ENCODE measurements around the gene AUTS2.

AUTS2 gene

GRCh38 chr7:70298780-70299471, 700.7 kb downstream of the AUTS2 start:
- no peak for DNase-seq

- DNase-seq, result no peak
These were observed 701.2 kb downstream of the AUTS2 start for GRCh38 chr7:70299472-70299807.

GRCh38 chr7:70301673-70302185, 703.5 kb downstream of the AUTS2 start:
- DNase-seq, result no peak

DNA sequence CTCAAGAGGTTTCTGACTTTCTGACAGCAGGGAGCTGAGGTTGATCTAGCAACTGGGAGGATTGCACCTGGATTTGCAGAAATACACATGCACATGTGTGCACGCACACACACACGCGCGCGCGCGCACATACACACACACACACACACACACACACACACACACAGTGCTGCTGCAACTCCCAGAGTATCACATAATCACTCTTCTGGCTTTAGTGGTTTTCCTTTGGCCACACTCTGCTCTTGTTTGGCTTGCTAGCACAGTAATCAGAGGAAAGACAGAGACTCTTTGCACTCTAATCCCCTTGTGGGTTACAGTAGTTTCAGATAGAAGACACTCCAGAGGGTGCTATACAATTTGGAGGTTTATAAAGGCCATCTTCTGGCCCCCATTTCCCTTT, 705.0 kb downstream of the AUTS2 start:
- DNase-seq, result no peak

- no peak for DNase-seq
These were observed 705.5 kb downstream of the AUTS2 start for GRCh38 chr7:70303780-70304179.

DNA sequence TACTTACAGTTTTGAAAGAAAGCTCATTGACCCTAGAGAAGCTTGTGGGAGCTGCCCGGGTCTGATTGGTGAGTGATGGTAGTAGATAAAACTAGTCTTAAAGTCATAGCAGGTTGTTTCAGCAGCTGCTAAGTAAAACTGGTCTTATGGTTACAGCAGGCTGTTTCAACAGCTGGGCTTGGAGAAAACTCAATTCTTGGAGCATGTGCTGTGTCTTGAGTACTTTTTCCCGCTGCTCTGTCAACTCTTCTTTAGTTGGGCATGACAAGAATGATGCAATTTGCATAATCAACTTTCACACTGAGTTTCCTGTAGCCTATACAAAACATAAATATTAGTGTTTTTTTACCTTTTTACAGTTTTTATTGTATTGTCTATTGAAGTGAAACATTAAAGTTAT, 707.9 kb downstream of the AUTS2 start:
- no peak for DNase-seq

DNA sequence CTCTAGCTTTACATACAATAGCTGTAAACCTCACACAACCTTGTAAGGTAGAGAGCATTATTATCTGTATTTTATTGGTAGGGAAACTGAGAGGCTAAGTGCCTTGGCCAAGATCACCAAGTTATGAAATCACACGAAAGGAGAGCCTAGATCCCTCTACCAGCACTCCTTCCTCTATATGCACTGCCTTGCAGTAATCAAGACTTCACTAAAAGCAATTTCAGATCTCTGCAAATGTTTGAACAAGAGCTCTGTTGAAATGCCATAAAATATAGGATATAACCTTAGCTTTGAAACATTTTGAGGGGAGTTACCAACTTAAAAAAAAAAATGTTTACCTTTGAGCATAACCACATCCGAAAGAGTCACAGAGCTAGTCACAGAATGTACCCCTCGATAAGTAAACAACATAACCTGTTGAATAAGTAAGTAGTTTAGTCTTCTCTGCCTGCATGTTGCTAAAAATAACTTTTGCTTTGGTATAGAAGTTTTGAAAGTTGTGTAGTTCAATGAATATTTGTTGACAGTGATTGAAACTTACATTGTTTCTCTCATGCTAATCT, 709.4 kb downstream of the AUTS2 start:
- no peak for DNase-seq

DNA sequence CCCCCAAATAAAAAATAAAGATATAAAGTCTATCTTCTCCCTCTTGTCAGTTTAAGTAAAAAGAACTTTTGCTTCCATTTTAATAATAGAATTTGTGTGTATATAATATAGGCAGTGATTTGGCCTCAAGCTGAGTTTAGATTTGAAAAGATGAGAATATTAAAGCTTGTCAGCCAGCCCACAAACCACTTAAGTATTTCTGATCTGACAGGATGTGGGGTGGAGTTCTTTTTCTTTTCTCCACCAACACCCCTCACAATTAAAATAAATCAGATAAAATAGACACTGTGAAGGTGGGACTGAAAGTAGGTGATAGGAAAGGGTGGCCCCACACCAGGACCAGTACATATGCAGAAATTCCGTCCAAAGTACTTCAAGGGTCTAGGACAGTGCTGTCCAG, 714.1 kb downstream of the AUTS2 start:
- DNase-seq, result no peak

DNA sequence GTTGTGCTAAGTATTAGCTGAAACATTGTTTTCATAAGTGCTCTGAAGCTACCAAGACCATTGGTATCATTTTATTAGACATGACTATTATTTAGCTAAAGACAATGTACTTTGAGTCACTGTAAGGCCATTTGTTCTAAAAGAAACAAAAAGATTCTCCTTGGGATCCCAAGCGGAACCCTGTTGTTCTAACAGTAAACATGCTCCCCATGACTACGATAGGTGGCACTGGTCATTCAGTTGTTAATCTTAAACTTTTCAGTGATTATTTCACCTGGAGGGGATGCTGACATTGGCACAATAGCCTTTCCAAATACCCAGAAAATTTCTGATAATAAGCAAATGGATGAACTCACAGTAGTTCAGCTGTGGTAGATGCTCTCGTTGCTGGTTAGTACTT, 715.0 kb downstream of the AUTS2 start:
- no peak for DNase-seq

DNA sequence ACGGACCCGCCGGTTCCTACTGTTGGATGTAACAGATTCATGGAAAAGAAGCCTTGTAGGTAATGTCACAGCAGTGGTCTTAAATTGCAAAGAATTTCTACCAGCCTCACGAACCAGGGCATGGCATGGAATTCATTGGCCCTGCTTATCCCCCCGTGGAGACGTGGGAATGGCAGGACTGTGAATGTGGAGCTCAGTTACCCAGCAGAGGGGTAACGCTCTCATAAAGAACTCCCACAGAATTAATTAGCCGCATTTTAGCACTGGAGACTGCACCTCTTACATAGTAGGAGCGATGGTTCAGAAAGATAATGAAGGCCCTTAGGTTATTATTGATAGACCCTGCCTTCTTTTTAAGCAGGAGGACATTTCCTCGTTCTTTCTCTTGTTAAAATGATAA, 715.4 kb downstream of the AUTS2 start:
- no peak for DNase-seq

DNA sequence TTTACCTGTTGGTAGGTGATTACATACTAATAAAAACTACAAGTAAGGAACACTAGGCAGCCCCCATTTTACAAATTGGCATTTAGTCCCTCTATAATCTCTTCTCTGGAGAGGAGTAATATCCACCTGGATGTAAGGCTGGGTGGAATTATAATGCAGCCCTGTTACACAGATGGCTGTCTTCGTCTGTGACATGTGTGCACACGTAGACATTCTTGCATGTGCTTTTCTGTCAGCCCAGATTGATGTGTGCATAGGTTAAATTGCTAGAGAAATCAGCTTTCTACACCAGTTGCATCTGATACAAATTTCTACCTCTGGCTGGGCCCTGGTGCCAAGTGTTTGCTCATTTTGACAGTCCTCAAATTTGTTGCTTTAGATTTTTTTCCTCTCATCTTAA, 715.9 kb downstream of the AUTS2 start:
- no peak for DNase-seq

GRCh38 chr7:70316745-70317144, 718.5 kb downstream of the AUTS2 start:
- no peak for DNase-seq

DNA sequence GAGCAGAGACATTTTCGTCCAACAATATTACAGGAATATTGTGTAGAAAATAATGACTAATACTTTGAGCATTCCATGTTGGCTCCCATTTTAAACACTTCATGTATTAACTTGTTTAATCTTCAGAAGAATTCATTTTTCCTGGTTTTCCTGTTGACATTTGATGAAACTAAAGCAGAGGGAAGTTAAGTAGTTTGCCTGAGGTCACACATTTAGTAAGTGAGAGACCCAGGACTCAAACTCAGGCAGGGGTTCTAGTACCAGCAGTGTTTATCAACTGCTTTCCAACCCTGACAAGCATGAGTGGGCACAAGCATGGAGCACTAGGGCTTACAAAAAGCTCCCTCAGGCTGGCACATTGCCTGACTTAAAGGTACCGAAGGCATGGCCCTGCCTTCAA, 719.1 kb downstream of the AUTS2 start:
- no peak for DNase-seq

DNA sequence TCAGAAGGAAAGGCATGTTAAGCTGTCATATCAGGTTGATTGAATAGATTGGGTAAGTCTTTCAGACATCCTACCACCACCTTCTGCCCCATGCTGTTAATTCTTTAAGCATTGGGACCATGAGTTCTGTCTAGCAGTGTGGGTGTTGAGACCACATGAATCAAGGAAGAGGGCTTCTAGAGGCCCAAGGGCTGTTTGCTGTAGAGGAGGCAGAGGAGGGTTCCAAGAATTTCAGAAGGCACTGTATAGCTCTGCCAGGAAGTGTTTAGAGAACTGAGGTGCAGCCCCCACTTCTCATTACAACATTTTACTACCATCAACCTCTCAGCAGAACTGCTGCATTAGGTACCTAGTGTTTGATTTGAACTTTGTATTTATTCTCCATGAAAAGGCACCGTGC, 720.2 kb downstream of the AUTS2 start:
- DNase-seq, result no peak

DNA sequence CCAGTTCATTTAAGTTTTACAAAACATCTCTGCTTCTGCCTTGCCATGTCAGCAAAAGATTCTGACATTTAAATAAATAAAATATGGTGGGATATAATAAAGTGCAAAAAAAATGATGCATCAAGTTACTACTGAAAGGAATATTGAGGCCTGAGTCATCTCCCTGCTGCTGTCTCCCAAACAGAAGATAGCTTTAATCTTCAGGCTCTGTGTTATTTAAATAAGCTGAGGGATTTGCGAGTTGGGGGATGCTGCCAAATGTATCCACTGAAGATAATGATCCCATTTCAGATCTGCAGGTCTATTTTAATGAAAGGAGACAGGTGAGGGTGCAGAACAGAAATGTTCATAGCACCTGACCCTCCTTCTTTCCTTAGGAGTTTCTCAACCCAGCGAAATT, 720.8 kb downstream of the AUTS2 start:
- no peak for DNase-seq

DNA sequence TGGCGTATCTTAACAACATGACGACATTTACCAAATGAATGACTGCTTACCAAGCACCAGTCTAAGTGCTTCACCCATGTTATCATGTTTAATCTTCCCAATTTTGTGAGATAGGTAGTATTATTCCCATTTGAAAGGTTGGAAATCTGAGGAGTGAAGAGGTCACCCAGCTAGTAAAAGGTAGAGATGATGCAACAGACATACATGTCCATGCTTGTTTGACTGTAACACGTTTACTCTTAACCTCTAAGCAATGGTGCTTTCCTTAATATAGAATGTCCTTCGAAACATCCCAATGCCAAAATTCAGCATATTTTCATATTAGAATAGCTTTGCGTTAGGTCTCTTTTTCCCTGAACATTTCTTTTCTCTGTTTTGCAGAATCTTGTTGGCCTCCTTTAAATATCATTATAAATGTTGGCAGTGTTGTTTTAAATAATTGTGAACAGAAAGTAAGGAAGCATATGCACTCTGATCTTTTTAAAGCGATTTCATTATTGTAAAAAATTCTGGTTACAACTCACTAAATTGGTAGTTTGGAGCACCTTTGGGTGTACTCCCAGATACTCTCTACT, 722.8 kb downstream of the AUTS2 start:
- no peak for DNase-seq

- no peak for DNase-seq
These were observed 724.6 kb downstream of the AUTS2 start for GRCh38 chr7:70322856-70323255.

GRCh38 chr7:70325509-70326101, 727.3 kb downstream of the AUTS2 start:
- no peak for DNase-seq

- DNase-seq, result no peak
These were observed 736.0 kb downstream of the AUTS2 start for GRCh38 chr7:70334295-70334694.

DNA sequence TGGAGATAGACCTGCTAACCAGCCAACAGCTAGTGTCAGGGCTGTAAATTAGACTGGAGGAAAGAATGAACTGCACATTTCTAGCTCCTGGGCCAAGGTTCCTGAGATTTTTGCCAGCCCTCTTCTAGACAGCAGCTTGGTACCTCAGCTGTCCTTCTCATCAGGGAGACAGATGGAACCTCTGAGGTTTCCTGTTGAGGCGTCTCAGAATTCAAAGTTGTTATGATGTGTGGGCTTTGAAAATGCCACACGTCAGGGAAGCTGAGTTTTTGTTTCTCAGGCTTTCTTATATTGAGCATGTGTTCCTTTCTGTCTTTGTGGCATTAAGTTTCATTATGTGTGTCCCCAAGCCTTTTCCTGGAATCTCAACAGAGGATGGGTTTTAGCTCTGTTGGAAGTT, 736.6 kb downstream of the AUTS2 start:
- DNase-seq, result no peak

GRCh38 chr7:70336536-70336935, 738.3 kb downstream of the AUTS2 start:
- no peak for DNase-seq

GRCh38 chr7:70338015-70338414, 739.7 kb downstream of the AUTS2 start:
- DNase-seq, result no peak

DNA sequence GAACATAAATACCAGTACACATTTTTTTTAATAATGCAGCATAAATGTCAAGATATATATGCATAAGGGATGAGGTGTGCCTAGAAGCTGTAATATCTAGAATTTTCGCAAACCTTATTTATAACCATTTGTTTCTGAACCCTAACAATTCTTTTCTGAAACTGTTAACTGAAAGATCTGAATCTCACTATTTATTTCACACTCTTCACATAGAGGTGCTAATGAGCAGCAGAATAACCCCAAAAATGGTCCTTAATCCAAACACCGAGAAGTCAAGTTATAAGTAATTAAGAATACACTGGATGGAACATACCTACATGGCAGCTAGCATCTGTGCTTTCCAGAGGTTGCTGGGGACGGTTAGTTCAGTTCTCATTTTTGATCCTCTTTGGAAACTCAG, 742.0 kb downstream of the AUTS2 start:
- DNase-seq, result no peak

- no peak for DNase-seq
These were observed 743.2 kb downstream of the AUTS2 start for GRCh38 chr7:70341446-70341845.

Measured in activated CD8-positive, alpha-beta memory T cell treated with anti-CD3 and anti-CD28 coated beads, Interleukin-2, amount 50 U/mL, for 48 hours (primary cell).